Stimulated activated CD4-positive, alpha-beta T cell treated with anti-CD3 and anti-CD28 coated beads, Interleukin-15, amount 100 ng/mL, for 1 hour (primary cell): ENCODE results near the gene UBAP1L.
"Not testable (repeated sequence)": the region's sequence is repeated elsewhere in the genome, so short reads cannot be mapped to it uniquely, and the experiment has no call there.

ENCODE experiments used
- DNase-seq, 2 donors: peaks; one replicate each; pipeline ENCODE4 v3.0.0-alpha.2; 2020; ENCODE audit warnings: low read depth in 1 of 2, low spot score in 1 of 2

UBAP1L gene

GRCh38 chr15:65115086-65115485 is at the start of gene UBAP1L:
Gene UBAP1L, minus strand, starts transcription at chr15:65115200. Its CDS starts 8,985 bp downstream, at chr15:65106215.
- no peak for DNase-seq

GRCh38 chr15:65164139-65164538 is 49.1 kb upstream of the UBAP1L start:
- DNase-seq: no peak

- no peak for DNase-seq
These were observed 48.0 kb upstream of the UBAP1L start for GRCh38 chr15:65163041-65163440.

- no peak for DNase-seq
These were observed 41.7 kb upstream of the UBAP1L start for GRCh38 chr15:65156692-65157091.

- DNase-seq: no peak
These were observed 39.7 kb upstream of the UBAP1L start for GRCh38 chr15:65154720-65155119.

- no peak for DNase-seq
These were observed 32.9 kb upstream of the UBAP1L start for GRCh38 chr15:65147902-65148301.

GRCh38 chr15:65146438-65146837 is 31.4 kb upstream of the UBAP1L start:
- no peak for DNase-seq

- not testable (repeated sequence) for DNase-seq
These were observed 23.6 kb upstream of the UBAP1L start for GRCh38 chr15:65138631-65139030.

GRCh38 chr15:65137893-65138292 is 22.9 kb upstream of the UBAP1L start:
- DNase-seq: not testable (repeated sequence)

GRCh38 chr15:65137089-65137488 is 22.1 kb upstream of the UBAP1L start:
- not testable (repeated sequence) for DNase-seq

GRCh38 chr15:65134538-65134937 is 19.5 kb upstream of the UBAP1L start:
- DNase-seq: no peak

- peak; percentile 44 to 55 for DNase-seq
These were observed 18.7 kb upstream of the UBAP1L start, which contains the start of gene PDCD7 for GRCh38 chr15:65133548-65134200. Gene PDCD7, minus strand, starts transcription at chr15:65133808. Its CDS starts 27 bp downstream, at chr15:65133781.

- peak in 1 of 2 donors; percentile 5 for DNase-seq
These were observed 18.0 kb upstream of the UBAP1L start for GRCh38 chr15:65132878-65133547.

- DNase-seq: no peak
These were observed 15.9 kb upstream of the UBAP1L start for GRCh38 chr15:65130941-65131340.

- no peak for DNase-seq
These were observed 542 bp upstream of the UBAP1L start for GRCh38 chr15:65115542-65115941.

- no peak for DNase-seq
These were observed 4.2 kb downstream of the UBAP1L start for GRCh38 chr15:65110676-65111292.

- no peak for DNase-seq
These were observed 8.9 kb downstream of the UBAP1L start for GRCh38 chr15:65106011-65106590.

GRCh38 chr15:65105038-65105437 is 10.0 kb downstream of the UBAP1L start:
- DNase-seq: no peak

- no peak for DNase-seq
These were observed 12.1 kb downstream of the UBAP1L start for GRCh38 chr15:65102912-65103311.

- DNase-seq: no peak
These were observed 12.9 kb downstream of the UBAP1L start for GRCh38 chr15:65101891-65102708.

- peak in 1 of 2 donors; percentile 18 for DNase-seq
These were observed 13.5 kb downstream of the UBAP1L start for GRCh38 chr15:65101411-65101890.
